SK-N-SH treated with all-trans-retinoic acid at 6 μM for 48 hours (cell line): Measurements from ENCODE around the gene XRCC4.

Source experiments
- ATAC-seq: fragments of 200-7000 bp; cut with Tn5 transposase; 3 replicates; pipeline ENCODE4 v1.9.1; 2020; ENCODE audit warnings: mild to moderate bottlenecking, moderate library complexity
- ARNTL ChIP-seq: fragments of 450-650 bp; formaldehyde crosslinking; IDR thresholded peaks from 2 replicates; pipeline ENCODE4 v1.5.0; 2020; ENCODE audit warnings: low read depth, mild to moderate bottlenecking, moderate library complexity, borderline replicate concordance
- BACH2 ChIP-seq: fragments of 250-450 bp; sonication (Bioruptor Pico); IDR thresholded peaks from 2 replicates; pipeline ENCODE4 v1.9.0; 2021; ENCODE audit warnings: mild to moderate bottlenecking, borderline replicate concordance
- CREB5 ChIP-seq: fragments of 250-450 bp; sonication (Bioruptor Pico); IDR thresholded peaks from 2 replicates; pipeline ENCODE4 v1.5.1; 2020; ENCODE audit warnings: low read depth, mild to moderate bottlenecking, moderate library complexity
- CSDC2 ChIP-seq: fragments of 250-450 bp; sonication (Bioruptor Pico); IDR thresholded peaks from 2 replicates; pipeline ENCODE4 v1.5.0; 2020; ENCODE audit warnings: mild to moderate bottlenecking, moderate library complexity
- CSRNP3 ChIP-seq: fragments of 250-450 bp; sonication (Bioruptor Pico); IDR thresholded peaks from 2 replicates; pipeline ENCODE4 v1.5.1; 2021; ENCODE audit warnings: mild to moderate bottlenecking, moderate library complexity
- ESRRG ChIP-seq: fragments of 250-450 bp; sonication (Bioruptor Pico); IDR thresholded peaks from 2 replicates; pipeline ENCODE4 v1.6.1; 2021; ENCODE audit warnings: mild to moderate bottlenecking
- GLIS3 ChIP-seq: fragments of 250-450 bp; sonication (Bioruptor Pico); IDR thresholded peaks from 2 replicates; pipeline ENCODE4 v1.5.0; 2020; ENCODE audit warnings: mild to moderate bottlenecking, moderate library complexity
- ISL1 ChIP-seq: fragments of 250-450 bp; sonication (Bioruptor Pico); IDR thresholded peaks from 2 replicates; pipeline ENCODE4 v2.1.2; 2022; ENCODE audit warnings: mild to moderate bottlenecking, moderate library complexity
- OSR1 ChIP-seq: fragments of 250-450 bp; sonication (Bioruptor Pico); IDR thresholded peaks from 2 replicates; pipeline ENCODE4 v1.8.0; 2022; ENCODE audit warnings: moderate library complexity, mild to moderate bottlenecking, inconsistent platforms
- PATZ1 ChIP-seq: fragments of 250-450 bp; sonication (Bioruptor Pico); IDR thresholded peaks from 2 replicates; pipeline ENCODE4 v1.8.0; 2020; ENCODE audit warnings: mild to moderate bottlenecking, moderate library complexity, borderline replicate concordance
- POU6F1 ChIP-seq: fragments of 250-450 bp; sonication (Bioruptor Pico); IDR thresholded peaks from 2 replicates; pipeline ENCODE4 v1.8.0; 2021; ENCODE audit warnings: low read depth, mild to moderate bottlenecking, moderate library complexity, borderline replicate concordance
- PPARA ChIP-seq: fragments of 250-450 bp; sonication (Bioruptor Pico); IDR thresholded peaks from 2 replicates; pipeline ENCODE4 v1.5.0; 2020; ENCODE audit warnings: mild to moderate bottlenecking, borderline replicate concordance
- RARB ChIP-seq: fragments of 250-450 bp; sonication (Bioruptor Pico); IDR thresholded peaks from 2 replicates; pipeline ENCODE4 v1.8.0; 2021; ENCODE audit warnings: mild to moderate bottlenecking, moderate library complexity
- SNAI2 ChIP-seq: fragments of 250-450 bp; sonication (Bioruptor Pico); IDR thresholded peaks from 2 replicates; pipeline ENCODE4 v1.5.0; 2020; ENCODE audit warnings: mild to moderate bottlenecking, moderate library complexity
- TCF4 ChIP-seq: fragments of 250-450 bp; sonication (Bioruptor Pico); IDR thresholded peaks from 2 replicates; pipeline ENCODE4 v1.8.0; 2021; ENCODE audit warnings: mild to moderate bottlenecking, moderate library complexity, borderline replicate concordance
- TOX ChIP-seq: fragments of 250-450 bp; sonication (Bioruptor Pico); IDR thresholded peaks from 2 replicates; pipeline ENCODE4 v1.8.0; 2021; ENCODE audit warnings: mild to moderate bottlenecking, moderate library complexity, borderline replicate concordance
- ZC3H10 ChIP-seq: fragments of 250-450 bp; sonication (Bioruptor Pico); IDR thresholded peaks from 2 replicates; pipeline ENCODE4 v1.5.1; 2021; ENCODE audit warnings: mild to moderate bottlenecking, moderate library complexity
- ZFP3 ChIP-seq: fragments of 250-450 bp; sonication (Bioruptor Pico); IDR thresholded peaks from 2 replicates; pipeline ENCODE4 v1.5.0; 2020; ENCODE audit warnings: mild to moderate bottlenecking, moderate library complexity
- ZFP30 ChIP-seq: fragments of 450-650 bp; formaldehyde crosslinking; IDR thresholded peaks from 2 replicates; pipeline ENCODE4 v1.5.0; 2022; ENCODE audit warnings: mild to moderate bottlenecking, moderate library complexity
- ZNF565 ChIP-seq: fragments of 450-650 bp; formaldehyde crosslinking; conservative IDR thresholded peaks from 2 replicates; pipeline ENCODE4 v1.5.0; 2020; ENCODE audit warnings: low read depth, mild to moderate bottlenecking, moderate library complexity
- ZNF70 ChIP-seq: fragments of 450-650 bp; formaldehyde crosslinking; IDR thresholded peaks from 2 replicates; pipeline ENCODE4 v1.5.0; 2020; ENCODE audit warnings: mild to moderate bottlenecking, moderate library complexity
- ZNF8 ChIP-seq: fragments of 450-650 bp; formaldehyde crosslinking; IDR thresholded peaks from 2 replicates; pipeline ENCODE4 v1.5.0; 2020; ENCODE audit warnings: mild to moderate bottlenecking, moderate library complexity

The XRCC4 gene

GRCh38 chr5:83244516-83244915, 167.2 kb downstream of the XRCC4 start:
- no peak for TF ChIP-seq OSR1 (CRISPR knock-in tag)
- TF ChIP-seq ZNF70 (CRISPR knock-in tag): no peak
- no peak for TF ChIP-seq SNAI2 (CRISPR knock-in tag)
- no peak for TF ChIP-seq ZFP30 (CRISPR knock-in tag)
- no peak for TF ChIP-seq ZNF8 (CRISPR knock-in tag)
- TF ChIP-seq ESRRG (CRISPR knock-in tag): no peak
- no peak for TF ChIP-seq PATZ1 (CRISPR knock-in tag)
- no peak for TF ChIP-seq BACH2 (CRISPR knock-in tag)
- TF ChIP-seq ISL1 (CRISPR knock-in tag): no peak
- no peak for TF ChIP-seq TOX
- TF ChIP-seq CSRNP3 (CRISPR knock-in tag): no peak
- TF ChIP-seq ZC3H10: no peak
- TF ChIP-seq CSDC2 (CRISPR knock-in tag): no peak
- no peak for TF ChIP-seq POU6F1
- no peak for TF ChIP-seq GLIS3 (CRISPR knock-in tag)
- TF ChIP-seq ARNTL (CRISPR knock-in tag): no peak
- TF ChIP-seq TCF4 (CRISPR knock-in tag): no peak
- no peak for TF ChIP-seq ZFP3 (CRISPR knock-in tag)
- TF ChIP-seq RARB: no peak
- TF ChIP-seq CREB5 (CRISPR knock-in tag): no peak
- ATAC-seq: no peak

- no peak for ATAC-seq
- TF ChIP-seq CSDC2 (CRISPR knock-in tag) (no peak), RARB (no peak)
- TF ChIP-seq, all 23 proteins: peak for 0
These were observed 167.7 kb downstream of the XRCC4 start for GRCh38 chr5:83245037-83245436.

GRCh38 chr5:83246071-83246470, 168.7 kb downstream of the XRCC4 start:
- no peak for TF ChIP-seq RARB
- no peak for ATAC-seq

GRCh38 chr5:83249156-83249555, 171.8 kb downstream of the XRCC4 start:
- ATAC-seq: no peak
- TF ChIP-seq ISL1 (CRISPR knock-in tag) (no peak), TOX (no peak), TCF4 (CRISPR knock-in tag) (no peak), CREB5 (CRISPR knock-in tag) (no peak), SNAI2 (CRISPR knock-in tag) (no peak), ZNF565 (CRISPR knock-in tag) (no peak), ZNF70 (CRISPR knock-in tag) (no peak), GLIS3 (CRISPR knock-in tag) (no peak), ESRRG (CRISPR knock-in tag) (no peak), ZFP30 (CRISPR knock-in tag) (no peak), PPARA (CRISPR knock-in tag) (no peak)
